CD14-positive monocyte (primary cell): ENCODE results near the gene LHX6. TPM values are rescaled to one million over a fixed set of nuclear protein-coding genes. Genes with fewer than 3 reads are reported as not detected.
A peak's percentile ranks its signal among the peaks of the same experiment; 100 is the strongest.

Experiments
- DNase-seq, 3 donors: peaks; one replicate each; pipeline ENCODE4 v3.0.0-alpha.2; 2011 to 2022
- H2AFZ ChIP-seq: 2 replicates; pipeline ENCODE4 v1.6.0; 2012; ENCODE audit warnings: mild to moderate bottlenecking, low read depth, low read length, inconsistent platforms; ENCODE audit not compliant: insufficient read depth, poor library complexity, severe bottlenecking
- H3K27ac ChIP-seq, 2 donors: 1 replicate in 1 of 2; 2 replicates in 1 of 2; pipeline ENCODE4 v1.5.1; 2012 to 2013; ENCODE audit warnings: low read length in 2 of 2, control low read depth in 1 of 2, inconsistent platforms in 1 of 2, low read depth in 1 of 2, mild to moderate bottlenecking in 1 of 2
- H3K27me3 ChIP-seq, 2 donors: one replicate each; pipeline versions ENCODE4 v1.6.0 to v1.6.1; 2011 to 2013; ENCODE audit warnings: low read length in 2 of 2; ENCODE audit not compliant: control insufficient read depth in 2 of 2, insufficient read depth in 2 of 2
- H3K36me3 ChIP-seq, 2 donors: replicated peaks in 1 of 2; 1 replicate in 1 of 2; 2 replicates in 1 of 2; pipeline versions ENCODE4 v1.5.1 to v1.6.1; 2012 to 2013; ENCODE audit warnings: low read length in 2 of 2, control low read depth in 1 of 2, inconsistent platforms in 1 of 2, mild to moderate bottlenecking in 1 of 2; ENCODE audit not compliant: insufficient read depth in 2 of 2, control insufficient read depth in 1 of 2
- H3K4me1 ChIP-seq, 2 donors: 1 replicate in 1 of 2; 2 replicates in 1 of 2; pipeline versions ENCODE4 v1.5.1 to v1.6.1; 2012 to 2013; ENCODE audit warnings: low read length in 2 of 2, control low read depth in 1 of 2, inconsistent platforms in 1 of 2, mild to moderate bottlenecking in 1 of 2, moderate library complexity in 1 of 2; ENCODE audit not compliant: insufficient read depth in 2 of 2, control insufficient read depth in 1 of 2
- H3K4me2 ChIP-seq: replicated peaks from 2 replicates; pipeline ENCODE3; 2012; ENCODE audit warnings: low read length, moderate library complexity, mild to moderate bottlenecking; ENCODE audit not compliant: poor library complexity, severe bottlenecking; ENCODE audit errors: extremely low read depth
- H3K4me3 ChIP-seq, 3 experiments: fragments of 200-600 bp in 1 of 3; sonication (generic) in 1 of 3; replicated peaks in 1 of 3; 1 replicate in 2 of 3; 2 replicates in 1 of 3; pipeline ENCODE4 v1.5.1; 2011 to 2013; ENCODE audit warnings: low read length in 3 of 3, mild to moderate bottlenecking in 3 of 3, control low read depth in 2 of 3, low read depth in 2 of 3, inconsistent platforms in 1 of 3, moderate library complexity in 1 of 3
- H3K79me2 ChIP-seq: 2 replicates; pipeline ENCODE4 v1.6.0; 2012; ENCODE audit warnings: mild to moderate bottlenecking, control low read depth, inconsistent platforms, low read length, moderate library complexity; ENCODE audit not compliant: insufficient read depth
- H3K9ac ChIP-seq: 2 replicates; pipeline ENCODE4 v1.6.0; 2017; ENCODE audit warnings: low read length, mild to moderate bottlenecking; ENCODE audit not compliant: insufficient read depth, poor library complexity, severe bottlenecking
- H3K9me3 ChIP-seq, 2 donors: replicated peaks in 1 of 2; 1 replicate in 1 of 2; 2 replicates in 1 of 2; pipeline versions ENCODE4 v1.5.1 to v1.6.1; 2012 to 2013; ENCODE audit warnings: low read length in 2 of 2, control low read depth in 1 of 2; ENCODE audit not compliant: control insufficient read depth in 1 of 2, insufficient read depth in 1 of 2
- H4K20me1 ChIP-seq: 2 replicates; pipeline ENCODE4 v1.6.0; 2012; ENCODE audit warnings: mild to moderate bottlenecking, low read length, control low read depth, moderate library complexity; ENCODE audit not compliant: insufficient read depth
- H3K27ac Mint-ChIP-seq, 7 donors: one replicate each; pipeline ENCODE4 v1.8.0; 2020; ENCODE audit warnings: mild to moderate bottlenecking in 7 of 7, mixed read lengths in 7 of 7, moderate library complexity in 6 of 7, inconsistent platforms in 2 of 7
- H3K27me3 Mint-ChIP-seq, 3 donors: one replicate each; pipeline ENCODE4 v1.8.0; 2021 to 2022; ENCODE audit warnings: low read depth in 3 of 3, mild to moderate bottlenecking in 3 of 3, mixed read lengths in 3 of 3, moderate library complexity in 3 of 3, inconsistent platforms in 1 of 3
- H3K36me3 Mint-ChIP-seq, 2 donors: one replicate each; pipeline ENCODE4 v1.8.0; 2020; ENCODE audit warnings: mixed read lengths in 2 of 2, inconsistent platforms in 1 of 2, mild to moderate bottlenecking in 1 of 2
- H3K4me1 Mint-ChIP-seq: one replicate; pipeline ENCODE4 v1.8.0; 2020; ENCODE audit warnings: mild to moderate bottlenecking, mixed read lengths
- H3K4me3 Mint-ChIP-seq, 2 donors: one replicate each; pipeline ENCODE4 v1.8.0; 2020; ENCODE audit warnings: mild to moderate bottlenecking in 2 of 2, mixed read lengths in 2 of 2, moderate library complexity in 1 of 2
- H3K9me3 Mint-ChIP-seq, 7 donors: one replicate each; pipeline ENCODE4 v1.8.0; 2020 to 2022; ENCODE audit warnings: mixed read lengths in 7 of 7, mild to moderate bottlenecking in 6 of 7, moderate library complexity in 6 of 7, inconsistent platforms in 2 of 7
- WGBS: methylation state at CpG from one replicate; pipeline ENCODE4 v1.1.5; 2013; ENCODE audit warnings: missing lambda C conversion rate; ENCODE audit not compliant: insufficient coverage; 5-methylcytosine and 5-hydroxymethylcytosine counted together
- intact Hi-C, 2 donors: fragments of 100-400 bp; cut with micrococcal nuclease; formaldehyde crosslinking; loops; one replicate each; pipeline versions ENCODE4 v1.15.0 to v1.15.1; 2023
- polyA plus RNA-seq, 3 donors: library from polyadenylated mRNA; depleted of rRNA in 1 of 3; unstranded in 2 of 3; stranded (reverse) in 1 of 3; fragments of 300-500 nt in 2 of 3; fragments of >200 nt in 1 of 3; fragmentation: Illumina TruSeq in 2 of 3; gene quantifications; 1 replicate in 2 of 3; 2 replicates in 1 of 3; pipeline ENCODE4 v1.2.3, GENCODE V29; 2012 to 2021
- TF ChIP-seq, protein P1 (sequence below): fragments of 200-600 bp; IDR thresholded peaks from one replicate; pipeline ENCODE4 v1.8.0; 2022; ENCODE audit warnings: antibody characterized with exemption, mild to moderate bottlenecking

Gene LHX6
- polyA plus RNA-seq, 3 donors: not detected

DNA sequence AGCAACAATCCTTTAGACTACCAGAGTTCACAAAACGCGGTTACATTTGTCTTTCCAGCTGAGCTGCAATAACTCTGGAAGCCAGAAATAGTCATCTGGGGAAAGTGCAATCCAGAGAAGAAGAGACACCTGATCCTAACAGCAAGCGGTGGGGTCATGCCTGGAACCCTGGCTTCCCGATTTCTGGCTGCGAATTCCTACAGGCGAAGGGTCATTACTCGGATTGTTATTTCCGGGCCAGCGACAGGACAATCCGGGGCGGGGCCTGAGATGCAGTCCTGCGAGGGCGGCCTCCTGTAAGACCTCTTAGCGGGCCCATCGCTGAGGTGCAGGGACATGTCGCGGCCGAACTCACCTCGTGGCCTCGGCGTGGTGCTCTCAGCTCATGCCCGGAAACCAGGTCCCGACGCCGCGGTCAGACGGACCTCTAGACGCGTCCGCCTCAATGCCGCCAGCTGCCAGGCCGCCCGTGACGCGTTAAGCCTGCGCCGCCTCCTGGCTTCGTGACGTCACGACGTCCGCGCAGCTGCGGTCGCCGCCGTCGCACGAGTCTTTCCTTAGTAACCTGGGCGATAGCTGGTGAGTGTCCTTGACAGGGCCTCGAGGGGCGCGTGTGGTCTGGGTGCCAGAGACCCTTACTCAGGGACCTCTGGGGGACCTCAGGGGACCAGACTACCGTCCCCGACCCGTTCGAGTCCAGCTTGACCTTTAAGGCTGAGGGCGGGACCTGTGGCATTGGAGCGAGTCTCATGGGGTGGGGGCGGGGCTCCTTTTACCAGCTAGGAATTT lies 35.8 kb upstream of the LHX6 start, which contains the start of the genes MRRF and RBM18:
Gene MRRF (plus strand): TSS at position 523 of the 789 bp plus-strand sequence. CDS start 6,010 bp downstream, outside the sequence.
Gene RBM18 (minus strand): TSS at position 481 of the 789 bp plus-strand sequence. CDS start 3,348 bp downstream, outside the sequence.
- Mint-ChIP-seq H3K4me3 (peak within 1 kb of the TSS; percentile 98 to 99), H3K27me3 (no peaks in the 10 kb centered on the region), H3K27ac (peak within 1 kb of the TSS; percentile 100), H3K4me1 (peaks cover 27% of the 10 kb centered on the region), H3K36me3 (peaks cover 23 to 31% of the 10 kb centered on the region in 2 donors), H3K9me3 (no peaks in the 10 kb centered on the region)
- TF ChIP-seq, protein P1, sequence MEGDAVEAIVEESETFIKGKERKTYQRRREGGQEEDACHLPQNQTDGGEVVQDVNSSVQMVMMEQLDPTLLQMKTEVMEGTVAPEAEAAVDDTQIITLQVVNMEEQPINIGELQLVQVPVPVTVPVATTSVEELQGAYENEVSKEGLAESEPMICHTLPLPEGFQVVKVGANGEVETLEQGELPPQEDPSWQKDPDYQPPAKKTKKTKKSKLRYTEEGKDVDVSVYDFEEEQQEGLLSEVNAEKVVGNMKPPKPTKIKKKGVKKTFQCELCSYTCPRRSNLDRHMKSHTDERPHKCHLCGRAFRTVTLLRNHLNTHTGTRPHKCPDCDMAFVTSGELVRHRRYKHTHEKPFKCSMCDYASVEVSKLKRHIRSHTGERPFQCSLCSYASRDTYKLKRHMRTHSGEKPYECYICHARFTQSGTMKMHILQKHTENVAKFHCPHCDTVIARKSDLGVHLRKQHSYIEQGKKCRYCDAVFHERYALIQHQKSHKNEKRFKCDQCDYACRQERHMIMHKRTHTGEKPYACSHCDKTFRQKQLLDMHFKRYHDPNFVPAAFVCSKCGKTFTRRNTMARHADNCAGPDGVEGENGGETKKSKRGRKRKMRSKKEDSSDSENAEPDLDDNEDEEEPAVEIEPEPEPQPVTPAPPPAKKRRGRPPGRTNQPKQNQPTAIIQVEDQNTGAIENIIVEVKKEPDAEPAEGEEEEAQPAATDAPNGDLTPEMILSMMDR: no peak
- H3K4me2 ChIP-seq: peak within 1 kb of the TSS; percentile 79
- under 1% methylated on average over 56 of the region's 60 CpGs for WGBS
- H3K4me3 ChIP-seq: peak within 1 kb of the TSS; percentile 88 to 94 (median 89)
- H2AFZ ChIP-seq: peak within 1 kb of the TSS; percentile 86
- H4K20me1 ChIP-seq: peaks cover 25% of the 10 kb centered on the region
- peak within 1 kb of the TSS; percentile 84 to 100 for H3K27ac ChIP-seq
- peak; percentile 94 to 96 (median 96) for DNase-seq
- H3K79me2 ChIP-seq: peaks cover 65% of the 10 kb centered on the region
- no peaks in the 10 kb centered on the region for H3K27me3 ChIP-seq
- intact Hi-C loops: loop anchor here (5.0 to 10.0 kb wide), 4 partner anchors 102 to 640 kb away; partner anchors contain the start of genes TTLL11 (in 2 of the 2), PDCL (in 1 of the 2) and RC3H2 (in 1 of the 2)
- peak within 1 kb of the TSS; percentile 97 for H3K9ac ChIP-seq
- peaks cover 18 to 27% of the 10 kb centered on the region in 2 donors for H3K36me3 ChIP-seq
- H3K4me1 ChIP-seq: peaks cover 14 to 27% of the 10 kb centered on the region in 2 donors
- no peaks in the 10 kb centered on the region for H3K9me3 ChIP-seq

DNA sequence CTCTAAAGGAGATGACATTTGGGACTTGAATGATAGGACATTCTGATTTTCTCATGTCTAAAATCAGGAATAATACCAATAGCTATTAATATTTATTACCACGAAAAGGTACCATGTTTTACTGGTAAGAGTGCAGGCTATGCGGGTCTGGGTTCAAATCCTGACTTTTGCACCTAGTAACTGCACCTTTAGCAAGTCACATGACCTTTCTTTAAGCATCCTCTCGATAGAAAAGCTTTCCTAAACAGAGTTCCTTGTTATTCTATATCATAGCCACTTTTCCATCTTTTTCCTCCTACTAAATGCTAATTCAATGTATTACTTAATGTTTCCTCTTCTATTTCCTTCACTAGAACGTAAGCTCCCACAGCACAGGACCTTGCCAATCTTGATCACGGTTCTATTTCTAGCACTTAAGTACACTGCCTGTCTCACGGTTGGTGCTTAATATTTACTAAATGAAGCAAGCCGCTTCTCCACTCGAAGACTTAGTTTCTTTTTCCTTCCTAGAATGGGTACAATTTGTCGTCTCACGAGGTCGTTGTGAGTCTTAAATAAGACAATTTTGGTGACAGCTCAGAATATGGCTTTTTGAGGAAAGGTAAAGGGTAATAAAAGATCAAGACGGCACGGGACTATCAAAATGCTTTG lies 35.1 kb upstream of the LHX6 start:
- no peaks in the 10 kb centered on the region for H3K27me3 ChIP-seq
- H2AFZ ChIP-seq: peak overlapping the region; percentile 86
- Mint-ChIP-seq H3K9me3 (no peaks in the 10 kb centered on the region), H3K4me3 (peak overlapping the region; percentile 98 to 99), H3K27ac (peak overlapping the region; percentile 100), H3K36me3 (peaks cover 31 to 38% of the 10 kb centered on the region in 2 donors), H3K4me1 (peaks cover 27% of the 10 kb centered on the region), H3K27me3 (no peaks in the 10 kb centered on the region)
- H3K36me3 ChIP-seq: peaks cover 25 to 34% of the 10 kb centered on the region in 2 donors
- H3K79me2 ChIP-seq: peaks cover 67% of the 10 kb centered on the region
- peak overlapping the region; percentile 88 to 94 (median 89) for H3K4me3 ChIP-seq
- DNase-seq: peak in 2 of 3 donors; percentile 14
- H3K4me1 ChIP-seq: peaks cover 14 to 27% of the 10 kb centered on the region in 2 donors
- no peaks in the 10 kb centered on the region for H3K9me3 ChIP-seq
- TF ChIP-seq, protein P1: no peak
- H3K4me2 ChIP-seq: peak overlapping the region; percentile 79
- intact Hi-C loops: loop anchor here (5.0 to 10.0 kb wide), 4 partner anchors 102 to 641 kb away; partner anchors contain the start of genes TTLL11 (in 2 of the 2), PDCL (in 1 of the 2) and RC3H2 (in 1 of the 2)
- H3K27ac ChIP-seq: peak overlapping the region; percentile 84 to 100
- 52% methylated on average over 3 of the region's 13 CpGs for WGBS
- peak overlapping the region; percentile 97 for H3K9ac ChIP-seq
- peaks cover 31% of the 10 kb centered on the region for H4K20me1 ChIP-seq
